Eye (tissue), 1 donor: ENCODE measurements around the gene DTX3.
"Not testable (repeated sequence)": the region's sequence is repeated elsewhere in the genome, so short reads cannot be mapped to it uniquely, and the experiment has no call there.

Experiments used
- DNase-seq: peaks from one replicate; pipeline ENCODE4 v3.0.0-alpha.2; 2015

The DTX3 gene, protein sequence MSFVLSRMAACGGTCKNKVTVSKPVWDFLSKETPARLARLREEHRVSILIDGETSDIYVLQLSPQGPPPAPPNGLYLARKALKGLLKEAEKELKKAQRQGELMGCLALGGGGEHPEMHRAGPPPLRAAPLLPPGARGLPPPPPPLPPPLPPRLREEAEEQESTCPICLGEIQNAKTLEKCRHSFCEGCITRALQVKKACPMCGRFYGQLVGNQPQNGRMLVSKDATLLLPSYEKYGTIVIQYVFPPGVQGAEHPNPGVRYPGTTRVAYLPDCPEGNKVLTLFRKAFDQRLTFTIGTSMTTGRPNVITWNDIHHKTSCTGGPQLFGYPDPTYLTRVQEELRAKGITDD

GRCh38 chr12:57604454-57604991 lies at the start of gene DTX3:
Gene DTX3 (plus strand): TSS chr12:57604824. CDS start chr12:57606518, 1,694 bp downstream.
- DNase-seq: peak; percentile 73

GRCh38 chr12:57554897-57555296 lies 49.7 kb upstream of the DTX3 start:
- DNase-seq: no peak

GRCh38 chr12:57558864-57559263 lies 45.8 kb upstream of the DTX3 start:
- no peak for DNase-seq

DNA sequence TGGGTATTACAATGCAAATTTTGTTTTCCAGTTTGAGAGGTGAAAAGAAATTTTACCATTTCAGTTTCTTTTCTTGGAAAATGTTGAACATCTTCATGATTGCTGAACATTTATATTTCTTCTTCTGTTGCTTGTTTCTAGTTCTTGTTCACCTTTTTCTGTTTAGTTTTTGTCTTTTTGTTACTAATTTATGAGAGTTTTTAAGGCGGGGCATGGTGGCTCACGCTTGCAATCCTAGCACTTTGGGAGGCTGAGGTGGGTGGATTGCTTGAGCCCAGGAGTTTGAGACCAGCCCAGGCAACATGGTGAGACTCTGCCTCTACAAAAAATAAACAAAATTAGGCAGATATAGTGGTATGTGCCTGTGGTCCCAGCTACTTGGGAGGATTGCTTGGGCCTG lies 44.1 kb upstream of the DTX3 start:
- DNase-seq: no peak

DNA sequence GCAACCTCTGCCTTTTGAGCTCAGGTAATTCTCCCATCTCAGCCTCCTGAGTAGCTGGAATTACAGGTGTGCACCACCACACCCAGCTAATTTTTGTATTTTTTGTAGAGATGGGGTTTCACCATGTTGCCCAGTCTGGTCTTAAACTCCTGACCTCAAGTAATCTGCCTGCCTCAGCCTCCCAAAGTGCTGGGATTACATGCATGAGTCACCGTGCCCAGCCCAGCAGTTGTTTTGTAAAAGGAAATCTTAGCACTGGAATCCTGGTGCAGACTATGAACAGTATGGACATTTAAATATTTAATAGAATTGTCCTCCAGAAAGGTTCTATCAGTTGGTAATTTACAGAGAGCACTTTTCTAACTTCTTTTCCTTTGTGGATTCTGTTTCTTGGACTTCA lies 43.5 kb upstream of the DTX3 start:
- DNase-seq: not testable (repeated sequence)

DNA sequence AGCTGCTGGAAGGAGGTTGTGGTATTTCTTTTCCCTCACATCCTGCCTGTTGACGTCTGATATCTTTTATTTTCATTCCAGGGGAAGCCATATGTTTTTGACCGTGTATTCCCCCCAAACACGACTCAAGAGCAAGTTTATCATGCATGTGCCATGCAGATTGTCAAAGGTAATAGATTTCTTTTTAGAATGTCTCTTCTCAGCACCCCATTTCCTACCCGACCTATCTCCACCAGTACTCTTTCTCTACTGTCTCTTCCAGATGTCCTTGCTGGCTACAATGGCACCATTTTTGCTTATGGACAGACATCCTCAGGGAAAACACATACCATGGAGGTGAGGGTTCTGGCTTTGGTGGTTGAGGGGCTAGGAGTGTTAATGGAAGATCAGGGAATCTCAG lies 41.3 kb upstream of the DTX3 start:
- no peak for DNase-seq

GRCh38 chr12:57564178-57564740 lies 40.4 kb upstream of the DTX3 start:
- DNase-seq: no peak

DNA sequence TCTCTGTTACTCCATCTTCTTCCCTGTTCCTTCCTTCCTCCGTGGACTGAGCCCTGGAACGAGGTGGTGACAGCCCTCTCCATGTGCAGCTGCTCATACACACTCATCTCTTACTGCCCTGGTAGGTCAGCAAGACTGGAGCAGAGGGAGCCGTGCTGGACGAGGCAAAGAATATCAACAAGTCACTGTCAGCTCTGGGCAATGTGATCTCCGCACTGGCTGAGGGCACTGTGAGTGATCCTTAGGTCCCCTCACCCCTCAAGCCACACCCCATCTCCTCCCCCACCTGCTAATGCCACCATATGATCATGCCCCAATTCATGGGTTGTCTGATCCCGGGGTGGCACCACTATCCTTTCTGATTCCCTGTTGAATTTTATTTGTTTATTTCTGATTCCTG lies 35.8 kb upstream of the DTX3 start:
- no peak for DNase-seq

- no peak for DNase-seq
Observed at GRCh38 chr12:57569858-57570257, 34.8 kb upstream of the DTX3 start.

GRCh38 chr12:57570438-57570837 lies 34.2 kb upstream of the DTX3 start:
- not testable (repeated sequence) for DNase-seq

GRCh38 chr12:57571926-57572762 lies 32.5 kb upstream of the DTX3 start:
- no peak for DNase-seq

DNA sequence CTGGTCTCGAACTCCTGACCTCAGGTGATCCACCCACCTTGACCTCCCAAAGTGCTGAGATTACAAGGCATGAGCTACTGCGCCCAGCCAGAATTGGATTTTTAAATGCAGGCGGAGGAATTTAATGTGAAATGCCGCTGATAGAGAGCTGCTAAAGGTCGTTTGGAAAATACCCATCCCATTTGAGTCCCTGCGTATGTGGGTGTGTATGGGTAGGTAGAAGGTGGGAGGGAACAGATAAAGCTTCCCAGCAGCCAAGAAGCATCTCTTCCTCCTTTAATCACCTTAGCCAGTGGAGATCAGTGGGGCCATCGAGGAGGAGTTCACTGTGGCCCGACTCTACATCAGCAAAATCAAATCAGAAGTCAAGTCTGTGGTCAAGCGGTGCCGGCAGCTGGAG lies 29.8 kb upstream of the DTX3 start:
- no peak for DNase-seq

GRCh38 chr12:57575771-57576612 lies 28.6 kb upstream of the DTX3 start:
- no peak for DNase-seq

GRCh38 chr12:57576613-57577160 lies 27.9 kb upstream of the DTX3 start:
- no peak for DNase-seq

GRCh38 chr12:57577981-57578758 lies 26.5 kb upstream of the DTX3 start:
- DNase-seq: no peak

DNA sequence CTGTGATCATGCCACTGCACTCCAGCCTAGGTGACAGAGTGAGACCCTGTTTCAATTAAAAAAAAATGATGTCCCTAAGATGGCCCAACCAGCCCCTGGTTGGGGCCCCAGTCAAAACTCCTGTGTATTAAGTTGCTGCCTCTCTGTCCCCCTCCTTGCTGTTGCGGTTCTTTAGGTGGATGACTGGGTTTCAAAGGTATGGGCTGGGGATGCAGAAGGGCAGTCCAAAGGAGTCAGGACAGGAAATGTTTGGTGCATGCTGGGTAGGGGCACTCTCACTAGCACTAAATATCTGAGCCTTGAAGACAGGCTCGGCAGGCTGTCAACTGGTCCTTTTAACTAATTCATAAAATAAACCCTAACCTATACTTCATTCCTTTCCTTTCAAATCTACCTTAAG lies 25.6 kb upstream of the DTX3 start:
- DNase-seq: no peak

- no peak for DNase-seq
Observed at GRCh38 chr12:57579677-57580465, 24.8 kb upstream of the DTX3 start.

- DNase-seq: no peak
Observed at GRCh38 chr12:57580466-57580795, 24.2 kb upstream of the DTX3 start.

GRCh38 chr12:57581802-57582201 lies 22.8 kb upstream of the DTX3 start:
- no peak for DNase-seq

GRCh38 chr12:57582440-57582839 lies 22.2 kb upstream of the DTX3 start:
- no peak for DNase-seq
